ENCODE data around the gene FARP1.

GRCh38 chr13:98300956-98301641 lies 158.2 kb downstream of the FARP1 start:
- no peak for TF ChIP-seq GATA3 (IDR thresholded peaks at IDR 0.05; ENCODE audit: low read depth, low read length)
- no peak for TF ChIP-seq GATA2 (IDR thresholded peaks at IDR 0.05; ENCODE audit: low read depth, low read length)

Data from SH-SY5Y (cell line).